ENCODE measurements around the gene EPN3.

The EPN3 gene

GRCh38 chr17:50540560-50541401 lies 8.2 kb downstream of the EPN3 start:
- Histone ChIP-seq H3K27me3 (ENCODE audit: low read length) (no peaks in the 10 kb centered on the region), H3K9ac (ENCODE audit: low read length) (peak overlapping the region; percentile 56; the same call in 1 of the 2 replicates), H3K27ac (ENCODE audit: low read depth, low read length) (no peak overlapping the region), H3K79me2 (ENCODE audit: insufficient read depth, low read length) (no peaks in the 10 kb centered on the region), H3K36me3 (ENCODE audit: low read length) (no peaks in the 10 kb centered on the region), H3F3A (ENCODE audit: insufficient read depth) (no peaks in the 10 kb centered on the region), H2AFZ (ENCODE audit: low read depth, low read length, severe bottlenecking) (no peak overlapping the region), H3K9me2 (replicated peaks; ENCODE audit: insufficient read depth, low read length) (no peaks in the 10 kb centered on the region), H3K9me3 (ENCODE audit: insufficient read depth, low read length) (no peaks in the 10 kb centered on the region), H3K4me2 (ENCODE audit: low read depth, low read length, poor library complexity, severe bottlenecking) (peak overlapping the region; percentile 64), H3K4me3 (ENCODE audit: insufficient read depth, low read length, poor library complexity, severe bottlenecking) (no peak overlapping the region), H4K20me1 (ENCODE audit: low read depth, low read length) (no peaks in the 10 kb centered on the region)
- TF ChIP-seq EZH2phosphoT487 (conservative IDR thresholded peaks at IDR 0.05; ENCODE audit: low read length) = no peak
- TF ChIP-seq CTCF (IDR thresholded peaks at IDR 0.05; ENCODE audit: insufficient read depth, low read length, poor library complexity, severe bottlenecking) = no peak

GRCh38 chr17:50541402-50541715 lies 8.8 kb downstream of the EPN3 start:
- Histone ChIP-seq H3K27me3 (ENCODE audit: low read length) (no peaks in the 10 kb centered on the region), H3K36me3 (ENCODE audit: low read length) (no peaks in the 10 kb centered on the region), H3K9me3 (ENCODE audit: insufficient read depth, low read length) (no peaks in the 10 kb centered on the region), H3K79me2 (ENCODE audit: insufficient read depth, low read length) (no peaks in the 10 kb centered on the region), H3K4me3 (ENCODE audit: insufficient read depth, low read length, poor library complexity, severe bottlenecking) (peak overlapping the region; percentile 53), H3K27ac (ENCODE audit: low read depth, low read length) (no peak overlapping the region), H3K9me2 (replicated peaks; ENCODE audit: insufficient read depth, low read length) (no peaks in the 10 kb centered on the region), H2AFZ (ENCODE audit: low read depth, low read length, severe bottlenecking) (peak overlapping the region; percentile 93), H3K9ac (ENCODE audit: low read length) (peak overlapping the region; percentile 56), H4K20me1 (ENCODE audit: low read depth, low read length) (no peaks in the 10 kb centered on the region), H3K4me2 (ENCODE audit: low read depth, low read length, poor library complexity, severe bottlenecking) (peak overlapping the region; percentile 64), H3F3A (ENCODE audit: insufficient read depth) (no peaks in the 10 kb centered on the region)
- TF ChIP-seq EZH2phosphoT487 (conservative IDR thresholded peaks at IDR 0.05; ENCODE audit: low read length) (no peak), CTCF (IDR thresholded peaks at IDR 0.05; ENCODE audit: insufficient read depth, low read length, poor library complexity, severe bottlenecking) (no peak)

GRCh38 chr17:50541716-50542688 lies 9.5 kb downstream of the EPN3 start:
- Histone ChIP-seq H4K20me1 (ENCODE audit: low read depth, low read length) (no peaks in the 10 kb centered on the region), H2AFZ (ENCODE audit: low read depth, low read length, severe bottlenecking) (peak overlapping the region; percentile 93), H3K79me2 (ENCODE audit: insufficient read depth, low read length) (no peaks in the 10 kb centered on the region), H3K4me3 (ENCODE audit: insufficient read depth, low read length, poor library complexity, severe bottlenecking) (peak overlapping the region; percentile 53), H3K27me3 (ENCODE audit: low read length) (no peaks in the 10 kb centered on the region), H3K36me3 (ENCODE audit: low read length) (no peaks in the 10 kb centered on the region), H3K4me2 (ENCODE audit: low read depth, low read length, poor library complexity, severe bottlenecking) (peak overlapping the region; percentile 64), H3K9me2 (replicated peaks; ENCODE audit: insufficient read depth, low read length) (no peaks in the 10 kb centered on the region), H3K9ac (ENCODE audit: low read length) (peak overlapping the region; percentile 56), H3K27ac (ENCODE audit: low read depth, low read length) (no peak overlapping the region), H3K9me3 (ENCODE audit: insufficient read depth, low read length) (no peaks in the 10 kb centered on the region), H3F3A (ENCODE audit: insufficient read depth) (no peaks in the 10 kb centered on the region)
- peak; percentile 23 for TF ChIP-seq CTCF (IDR thresholded peaks at IDR 0.05; ENCODE audit: insufficient read depth, low read length, poor library complexity, severe bottlenecking)
- TF ChIP-seq EZH2phosphoT487 (conservative IDR thresholded peaks at IDR 0.05; ENCODE audit: low read length) = no peak
